Retinal pigment epithelial cell (primary cell): ENCODE data around the gene LMO7.

Experiments
- DNase-seq: peaks from one replicate; pipeline ENCODE4 v3.0.0-alpha.2; 2010; ENCODE audit warnings: low read depth
- H3K4me3 ChIP-seq: 2 replicates; pipeline ENCODE4 v1.5.1; 2011; ENCODE audit warnings: mild to moderate bottlenecking, low read length, control low read depth, moderate library complexity
- CTCF ChIP-seq: conservative IDR thresholded peaks from 2 replicates; pipeline ENCODE4 v1.5.1; 2011; ENCODE audit warnings: low read depth, low read length, control low read depth, inconsistent platforms

The LMO7 gene

GRCh38 chr13:75703769-75704168 lies 67.6 kb downstream of the LMO7 start:
- H3K4me3 ChIP-seq = no peak overlapping the region
- no peak for TF ChIP-seq CTCF
- no peak for DNase-seq

GRCh38 chr13:75704194-75704926 lies 68.2 kb downstream of the LMO7 start:
- peak; percentile 95 for DNase-seq
- TF ChIP-seq CTCF = no peak
- no peak overlapping the region for H3K4me3 ChIP-seq

GRCh38 chr13:75704927-75705288 lies 68.8 kb downstream of the LMO7 start:
- no peak overlapping the region for H3K4me3 ChIP-seq
- no peak for TF ChIP-seq CTCF
- no peak for DNase-seq

- no peak for TF ChIP-seq CTCF
- DNase-seq = peak; percentile 82
- no peak overlapping the region for H3K4me3 ChIP-seq
Measured at GRCh38 chr13:75705395-75705794, 69.3 kb downstream of the LMO7 start.

GRCh38 chr13:75705908-75706307 lies 69.8 kb downstream of the LMO7 start:
- TF ChIP-seq CTCF = no peak
- H3K4me3 ChIP-seq = no peak overlapping the region
- DNase-seq = no peak

DNA sequence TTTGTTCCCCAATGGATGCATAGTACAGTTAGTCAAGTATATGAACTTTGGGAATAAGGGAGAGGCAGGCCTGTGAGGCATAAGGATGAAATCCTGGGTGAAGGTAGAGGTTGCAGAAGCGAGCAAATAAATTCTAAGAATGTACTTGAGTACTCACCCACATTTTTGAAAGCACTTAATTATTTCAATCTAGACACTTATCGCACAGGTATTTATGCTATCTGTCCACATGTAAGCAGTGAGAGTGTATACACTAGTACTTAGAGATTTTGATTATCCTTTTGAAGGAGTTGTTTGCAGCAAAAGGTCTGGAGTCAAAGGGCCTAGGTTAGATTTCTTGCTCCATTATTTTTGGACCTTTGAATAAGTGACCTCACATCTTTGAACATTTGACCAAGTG lies 77.7 kb downstream of the LMO7 start:
- H3K4me3 ChIP-seq = no peak overlapping the region
- TF ChIP-seq CTCF = no peak
- DNase-seq = no peak
